COLO668 (cell line): ENCODE results near the gene TMEM164.

Experiments
- DNase-seq: peaks from one replicate; lab custom pipeline; 2025; ENCODE audit not compliant: unreplicated experiment; lab: John Stamatoyannopoulos, UW

Gene TMEM164

DNA sequence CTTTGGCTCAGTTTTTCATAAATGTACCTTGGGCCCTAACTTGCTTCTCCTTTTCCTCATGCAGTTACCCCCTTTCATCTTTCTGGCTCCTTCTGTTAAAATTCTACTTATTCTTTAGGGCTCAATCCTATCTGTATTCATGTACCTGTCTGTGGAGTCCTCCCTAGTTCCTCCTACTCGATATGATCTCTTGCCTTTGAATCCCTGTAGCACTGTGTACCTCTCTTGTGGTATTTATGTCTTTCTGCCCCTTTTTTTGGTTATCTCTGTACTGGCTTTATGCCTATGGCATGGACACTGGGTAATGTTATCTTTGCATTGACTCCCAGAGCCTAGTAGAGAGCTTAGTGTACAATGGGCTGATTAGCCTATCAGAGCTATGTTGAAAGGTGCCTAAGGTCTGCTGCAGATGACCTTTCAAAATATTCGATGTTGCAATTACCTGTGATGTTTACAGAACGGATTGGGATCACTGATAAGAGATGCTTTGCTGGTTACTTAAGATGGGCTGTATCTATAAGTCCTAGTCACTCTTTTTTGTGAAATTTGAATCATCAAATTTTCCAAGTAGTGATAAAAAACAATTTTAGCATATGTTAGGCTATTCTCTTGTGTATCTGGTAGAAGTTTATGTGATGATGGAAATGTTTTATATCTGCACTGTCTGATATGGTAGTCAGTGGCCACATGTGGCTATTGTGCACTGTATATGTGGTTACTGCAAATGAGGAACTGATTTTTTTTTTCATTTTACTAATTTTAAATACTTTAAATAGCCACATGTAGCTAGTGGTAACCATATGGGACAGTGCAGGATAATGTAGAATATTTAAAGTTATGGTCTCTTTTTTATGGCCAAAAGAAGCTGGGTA is 33.5 kb downstream of the TMEM164 start:
- DNase-seq, result no peak

DNA sequence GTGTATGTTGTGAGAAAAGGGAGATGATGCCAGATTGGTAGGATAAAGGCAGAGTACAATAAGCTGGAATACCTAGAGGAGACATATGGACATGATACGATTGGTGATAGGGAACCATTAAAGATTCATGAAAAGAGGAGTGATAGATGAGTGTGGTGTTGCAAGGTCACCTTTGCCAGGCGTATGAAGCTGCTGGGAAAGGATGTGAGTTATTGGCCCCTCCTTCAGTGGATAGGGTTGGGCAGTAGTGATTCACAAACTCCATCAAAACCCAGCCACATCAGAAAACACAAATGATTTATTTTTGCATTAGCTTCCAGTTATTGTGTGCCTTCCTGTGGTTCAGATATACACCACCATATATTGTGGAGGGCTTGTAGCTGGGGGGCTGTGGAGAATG is 34.3 kb downstream of the TMEM164 start:
- DNase-seq, result no peak

DNA sequence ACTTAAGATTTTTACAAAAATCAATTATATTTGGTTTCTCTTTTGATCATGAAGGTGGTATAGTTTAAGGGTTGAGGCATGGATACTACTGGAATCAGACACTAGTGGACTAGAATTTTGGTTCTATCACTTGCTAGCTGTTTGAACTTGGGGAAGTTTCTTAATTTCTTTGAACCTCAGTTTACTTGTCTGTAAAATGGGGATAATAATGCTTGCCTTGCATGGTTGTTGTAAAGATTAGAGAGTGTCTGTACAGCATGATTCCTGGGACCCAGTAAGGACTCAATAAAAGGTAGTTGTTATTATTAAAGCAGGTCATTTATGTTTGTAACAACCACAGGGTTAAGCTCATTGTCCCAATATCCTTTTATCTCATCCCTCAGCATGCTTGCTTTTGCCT is 36.0 kb downstream of the TMEM164 start:
- no peak for DNase-seq

DNA sequence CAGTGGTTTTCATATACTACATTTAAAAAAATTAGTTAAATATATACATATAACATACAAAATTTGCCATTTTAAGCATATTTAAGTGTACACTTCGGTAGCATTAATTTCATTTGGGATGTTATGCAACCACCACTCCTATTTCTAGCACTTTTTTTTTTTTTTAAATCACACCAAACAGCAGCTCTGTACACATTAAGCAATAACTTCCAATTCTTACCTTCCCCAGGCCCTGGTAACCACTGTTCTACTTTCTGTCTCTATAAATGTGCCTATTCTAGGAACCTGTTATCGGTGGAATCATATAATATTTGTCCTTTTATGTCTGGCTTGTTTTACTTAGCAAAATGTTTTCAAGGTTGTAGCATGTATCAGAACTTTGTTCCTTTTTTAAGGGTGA is 39.1 kb downstream of the TMEM164 start:
- no peak for DNase-seq

DNA sequence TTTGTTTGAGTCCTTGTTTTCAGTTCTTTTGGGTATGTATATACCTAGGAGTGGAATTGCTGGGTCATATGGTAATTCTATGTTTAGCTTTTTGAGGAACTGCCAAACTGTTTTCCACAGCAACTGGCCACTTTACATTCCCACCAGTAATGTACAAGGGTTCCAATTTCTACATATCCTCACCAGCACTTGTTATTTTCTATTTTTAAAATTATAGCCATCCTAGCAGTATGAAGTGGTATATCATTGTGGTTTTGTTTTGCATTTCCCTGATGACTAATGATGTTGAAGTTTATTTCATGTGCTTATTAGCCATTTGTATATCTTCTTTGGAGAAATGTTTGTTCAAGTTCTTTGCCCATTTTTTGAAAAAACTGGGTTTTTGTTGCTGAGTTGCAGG is 39.6 kb downstream of the TMEM164 start:
- DNase-seq, result no peak

DNA sequence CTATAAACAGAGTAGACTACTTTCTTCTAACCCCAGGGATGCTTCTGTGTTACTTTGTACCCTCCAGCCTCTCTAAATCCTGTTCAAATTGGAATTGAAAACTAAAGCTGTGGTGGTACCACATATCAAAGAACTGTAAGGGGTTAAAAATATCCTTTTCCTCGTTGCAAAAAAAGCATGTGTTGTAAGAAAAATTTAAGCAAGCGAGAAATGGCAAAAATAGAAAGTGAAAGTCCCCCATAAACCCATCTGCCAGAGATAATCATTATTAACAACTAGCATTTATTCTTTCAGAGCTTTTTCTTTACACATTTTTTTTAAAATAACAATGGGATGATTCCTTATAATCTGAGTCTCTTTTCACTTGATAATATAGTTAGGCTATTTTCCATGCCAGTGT is 40.6 kb downstream of the TMEM164 start:
- DNase-seq, result no peak

DNA sequence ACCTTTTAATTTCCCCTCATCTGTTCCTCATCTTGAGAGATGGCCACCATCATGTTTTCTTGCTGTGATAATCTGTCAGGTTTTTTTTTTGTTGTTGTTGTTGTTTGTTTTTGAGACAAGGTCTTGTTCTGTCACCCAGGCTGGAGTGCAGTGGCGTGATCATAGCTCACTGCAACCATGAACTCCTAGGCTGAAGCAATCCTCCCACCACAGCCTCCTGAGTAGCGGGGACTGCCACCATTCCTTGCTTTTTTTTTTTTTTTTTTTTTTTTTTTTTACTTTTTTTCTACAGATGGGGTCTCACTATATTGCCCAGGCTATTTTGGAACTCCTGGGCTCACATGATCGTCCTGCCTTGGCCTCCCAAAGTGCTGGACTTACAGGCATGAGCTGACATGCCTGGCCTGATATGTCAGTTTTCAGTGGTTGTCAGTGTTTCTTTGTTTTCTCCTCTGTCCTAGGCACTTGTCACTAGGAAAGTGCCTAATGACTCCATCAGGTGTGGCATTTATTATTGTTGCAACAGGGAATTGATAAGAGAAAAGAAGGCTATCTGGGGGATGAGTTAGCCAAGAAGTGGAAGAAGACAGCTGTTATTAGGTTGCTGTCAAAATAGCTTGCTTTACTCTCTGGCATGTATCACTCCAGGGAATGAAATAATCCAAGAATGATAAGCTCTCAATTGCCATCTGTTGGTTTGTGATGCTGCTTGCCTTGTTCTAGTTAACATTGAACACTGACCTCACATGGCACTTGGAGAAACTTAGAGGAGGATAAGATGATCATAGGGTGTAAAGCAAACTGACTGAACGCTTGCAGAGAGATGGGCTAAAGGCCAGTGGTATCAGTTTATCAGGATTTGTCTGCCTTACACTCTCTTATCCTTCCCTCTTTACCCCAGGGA is 41.7 kb downstream of the TMEM164 start:
- no peak for DNase-seq

DNA sequence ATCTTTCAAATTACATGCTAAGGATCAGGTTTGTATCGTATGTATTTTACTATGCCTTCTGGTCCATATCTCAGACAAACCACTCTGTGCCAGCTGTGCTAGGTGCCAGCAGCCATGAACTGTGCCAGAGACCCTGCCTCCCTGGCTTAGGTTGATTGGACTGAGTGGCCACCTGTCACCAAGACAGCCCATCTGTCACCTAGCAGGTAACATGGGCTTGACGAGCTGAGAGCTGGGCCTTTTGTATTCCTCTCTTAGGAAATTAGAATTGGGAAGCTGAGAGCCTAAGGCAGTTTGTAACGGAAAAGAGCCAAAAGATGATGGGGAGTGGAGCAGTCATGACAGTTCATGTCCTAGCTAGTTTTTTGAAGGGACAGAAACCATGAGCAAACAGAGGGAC is 42.5 kb downstream of the TMEM164 start:
- DNase-seq, result no peak

DNA sequence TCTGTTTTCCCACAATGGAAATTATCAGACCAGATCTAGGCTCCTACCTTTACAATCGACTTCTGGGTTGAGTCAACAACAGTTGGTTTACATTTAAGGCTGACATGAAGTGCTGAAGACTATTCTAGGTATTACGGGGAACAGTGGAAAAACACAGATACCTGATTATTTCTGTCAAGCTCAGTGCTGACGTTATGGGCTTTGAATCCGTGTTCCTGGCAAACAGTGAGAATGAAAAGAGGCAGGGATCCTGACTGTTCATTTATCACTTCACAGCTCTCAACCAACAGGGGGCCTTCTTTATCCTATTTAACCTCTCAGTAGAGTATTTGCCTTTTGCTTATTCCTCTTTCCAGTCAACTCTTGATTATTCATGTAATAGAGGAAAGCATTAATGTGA is 43.1 kb downstream of the TMEM164 start:
- DNase-seq, result no peak

DNA sequence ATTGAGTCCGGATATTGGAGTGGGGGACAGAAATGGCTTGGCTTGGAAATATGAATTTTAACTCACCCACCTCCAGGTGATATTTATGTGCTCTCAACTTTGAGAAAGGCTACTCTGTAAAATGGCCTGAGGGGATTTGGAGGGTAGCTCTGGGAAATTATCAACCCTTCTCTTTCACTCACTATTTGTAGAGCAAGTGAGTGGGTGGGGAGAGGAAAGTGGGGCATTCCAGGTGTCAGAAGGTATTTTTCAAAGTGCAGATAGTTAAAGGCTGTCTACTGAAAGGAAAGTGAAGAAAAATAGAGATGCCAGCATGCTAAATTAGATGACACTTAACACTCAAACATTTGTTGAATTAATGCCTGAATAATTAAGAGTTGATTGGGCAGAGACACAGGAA is 44.1 kb downstream of the TMEM164 start:
- DNase-seq, result no peak

DNA sequence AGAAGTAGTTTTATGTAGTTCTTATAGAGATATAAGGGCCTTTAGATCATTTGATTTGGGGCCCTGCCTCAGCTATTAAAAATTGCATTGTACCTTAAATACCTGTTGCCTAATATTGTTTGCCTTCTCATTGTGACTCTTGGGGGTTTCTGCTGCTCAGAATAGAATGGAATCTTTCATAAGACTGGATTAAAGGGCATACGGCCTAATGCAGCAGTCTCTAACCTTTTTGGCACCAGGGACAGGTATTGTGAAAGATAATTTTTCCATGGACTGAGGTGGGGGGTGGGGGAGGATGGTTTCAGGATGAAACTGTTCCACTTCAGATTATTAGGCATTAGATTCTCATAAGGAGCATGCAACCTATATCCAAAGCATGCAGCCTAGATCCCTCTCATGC is 46.2 kb downstream of the TMEM164 start:
- no peak for DNase-seq

DNA sequence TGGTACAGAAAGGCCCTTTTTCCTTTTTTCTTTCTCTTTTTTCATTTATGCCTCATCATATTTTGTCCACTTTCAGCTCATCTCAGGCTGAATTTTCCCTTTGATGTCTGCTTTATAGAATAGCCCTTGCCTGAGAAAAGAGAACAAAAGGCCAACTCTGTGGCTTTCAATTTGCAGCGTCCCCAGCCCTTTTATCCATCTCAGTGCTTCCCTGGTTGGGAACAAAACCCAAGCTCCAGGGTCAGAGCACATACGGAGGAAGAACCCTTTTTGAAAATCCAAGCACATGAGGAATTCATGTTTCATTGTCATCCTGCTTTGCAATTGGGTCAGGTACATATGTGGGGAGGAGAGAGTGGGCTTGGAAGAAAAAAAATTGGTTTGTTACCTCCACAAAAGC is 47.5 kb downstream of the TMEM164 start:
- DNase-seq, result no peak

DNA sequence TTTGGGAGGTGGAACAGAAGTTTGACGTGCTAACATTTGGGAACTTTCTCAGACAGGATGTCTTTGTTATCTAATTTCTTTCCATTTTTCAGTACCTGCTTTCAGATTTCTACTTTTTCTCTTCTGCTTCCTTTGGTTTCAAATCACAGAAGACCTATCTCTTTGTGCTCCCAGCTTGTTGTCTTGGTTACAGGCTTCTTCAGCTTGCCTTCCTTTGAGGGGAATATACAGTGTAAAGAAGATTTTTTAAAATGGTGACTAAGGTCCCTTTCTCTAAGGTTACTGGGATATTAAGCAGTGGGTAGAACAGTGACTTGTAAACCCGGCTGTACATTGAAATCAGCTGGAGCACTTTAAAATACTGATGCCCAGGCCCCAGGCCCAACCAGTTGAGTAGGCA is 48.0 kb downstream of the TMEM164 start:
- no peak for DNase-seq

DNA sequence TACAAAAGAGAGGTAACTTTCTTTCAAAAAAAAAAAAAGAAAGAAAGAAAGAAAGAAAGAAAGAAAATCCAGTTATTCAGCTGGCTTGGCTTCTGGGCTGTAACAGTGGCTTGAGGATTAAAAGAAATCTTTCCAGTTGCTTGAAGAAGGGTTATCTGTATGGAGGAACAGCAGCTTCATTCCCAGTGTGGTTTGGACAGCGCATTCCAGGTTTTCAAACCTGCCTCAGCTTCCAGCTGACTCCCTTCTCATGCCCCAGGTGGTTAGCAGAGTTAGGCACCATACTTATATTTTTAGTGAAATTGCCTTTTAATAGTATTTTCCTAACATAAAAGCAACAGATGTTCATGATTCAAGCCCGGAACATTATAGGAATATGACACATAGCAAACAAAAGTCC is 48.6 kb downstream of the TMEM164 start:
- no peak for DNase-seq

DNA sequence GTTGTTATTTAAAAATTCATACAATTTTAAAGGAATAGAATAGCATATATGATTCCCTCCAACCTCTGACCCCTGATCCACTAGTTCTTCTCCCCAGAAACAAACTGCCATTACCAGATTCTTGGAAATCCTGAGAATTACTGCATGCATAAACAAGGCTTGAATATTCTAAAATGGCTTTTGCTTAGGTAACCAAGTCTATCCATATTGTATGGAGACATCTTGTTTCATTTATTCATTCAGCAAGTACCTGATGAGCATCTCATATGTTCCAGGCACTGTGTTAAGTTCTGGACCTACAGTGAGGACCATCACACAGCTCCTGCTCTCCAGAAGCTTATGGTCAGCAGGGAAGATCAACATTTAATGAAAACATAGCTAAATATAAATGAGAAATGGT is 49.4 kb downstream of the TMEM164 start:
- no peak for DNase-seq

DNA sequence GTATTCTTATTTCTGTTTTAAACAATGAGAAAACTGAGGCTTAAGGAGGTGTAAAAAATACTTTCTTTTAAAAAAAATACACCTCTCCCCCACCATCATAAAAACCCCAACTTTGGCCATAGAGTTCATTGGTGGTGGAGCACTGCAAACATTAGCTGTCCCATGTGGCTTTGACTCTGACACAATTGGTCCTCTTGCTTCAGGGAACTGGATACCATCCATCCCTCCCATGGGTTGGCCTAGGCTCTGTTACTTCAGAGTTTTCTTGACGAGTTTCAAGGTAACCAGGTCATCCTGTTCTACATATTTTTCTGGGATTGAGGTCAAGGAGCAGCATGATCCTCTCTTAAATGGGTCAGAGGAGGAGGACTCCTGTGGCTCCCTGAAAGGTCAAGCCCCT is 50.5 kb downstream of the TMEM164 start:
- no peak for DNase-seq

DNA sequence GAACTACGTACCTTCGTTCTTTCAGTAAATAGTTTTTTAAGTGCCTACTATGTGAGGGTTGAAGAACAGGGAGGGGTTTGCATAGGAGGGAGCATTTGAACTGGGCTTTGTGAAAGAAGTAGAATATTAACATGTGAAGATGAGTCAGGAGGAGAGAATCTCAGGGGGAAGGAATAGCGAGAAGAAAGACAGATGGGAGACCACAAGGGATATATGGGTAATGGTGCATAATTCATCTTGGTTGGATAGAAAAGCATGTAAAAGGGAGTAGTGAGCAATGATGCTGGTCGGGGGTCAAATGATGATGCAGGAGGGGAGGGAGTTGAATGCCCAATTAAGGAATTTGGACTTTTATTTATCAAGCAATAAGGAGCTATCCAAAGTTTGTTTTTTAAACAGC is 52.7 kb downstream of the TMEM164 start:
- DNase-seq, result no peak

DNA sequence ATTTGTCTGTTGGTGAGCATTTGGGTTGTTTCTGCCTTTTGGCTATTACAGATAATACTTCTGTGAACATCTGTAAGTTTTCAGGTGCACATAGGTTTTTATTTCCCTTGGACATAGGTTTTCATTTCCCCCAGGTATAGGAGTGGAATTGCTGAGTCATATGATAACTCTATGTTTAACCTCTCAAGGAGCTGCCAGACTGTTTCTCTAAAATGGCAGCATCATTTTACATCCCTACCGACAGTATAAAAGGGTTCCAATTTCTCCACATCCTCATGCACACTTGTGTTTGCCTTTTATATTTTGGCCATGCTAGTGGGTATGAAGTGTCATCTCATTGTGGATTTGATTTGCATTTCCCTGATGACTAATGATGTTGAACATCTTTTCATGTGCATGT is 53.5 kb downstream of the TMEM164 start:
- no peak for DNase-seq

DNA sequence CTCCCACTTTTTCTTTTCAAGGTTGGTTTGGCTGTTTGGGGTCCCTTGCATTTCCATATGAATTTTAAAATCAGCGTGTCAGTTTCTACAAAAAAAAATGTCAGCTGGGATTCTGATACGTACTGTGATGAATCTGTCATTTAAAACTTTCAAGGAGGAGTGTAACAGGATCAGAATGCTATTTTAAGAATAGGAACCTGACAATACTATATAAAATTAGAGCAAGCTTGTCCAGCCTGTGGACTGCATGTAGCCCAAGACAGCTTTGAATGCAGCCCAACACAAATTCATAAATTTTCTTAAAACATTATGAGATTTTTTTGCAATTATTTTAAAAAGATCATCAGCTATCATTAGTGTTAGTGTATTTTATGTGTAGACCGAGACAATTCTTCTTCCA is 56.5 kb downstream of the TMEM164 start:
- DNase-seq, result no peak

DNA sequence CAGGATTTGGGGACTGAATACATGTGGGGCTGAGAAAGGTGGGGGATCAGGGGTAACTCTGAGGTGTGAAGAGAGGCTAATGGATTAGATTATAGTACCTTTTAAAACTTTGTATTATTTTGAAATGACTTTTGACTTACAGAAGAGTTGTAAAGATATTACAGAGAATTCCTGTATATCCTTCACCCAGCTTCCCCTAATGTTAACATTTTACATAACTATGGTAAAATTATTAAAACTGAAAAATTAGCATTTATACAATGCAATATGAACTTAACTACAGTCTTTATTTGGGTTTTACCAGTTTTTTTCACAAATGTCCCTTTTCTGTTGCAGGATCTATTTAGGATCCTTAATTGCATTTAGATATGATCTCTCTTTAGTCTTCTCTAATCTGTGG is 57.4 kb downstream of the TMEM164 start:
- no peak for DNase-seq

DNA sequence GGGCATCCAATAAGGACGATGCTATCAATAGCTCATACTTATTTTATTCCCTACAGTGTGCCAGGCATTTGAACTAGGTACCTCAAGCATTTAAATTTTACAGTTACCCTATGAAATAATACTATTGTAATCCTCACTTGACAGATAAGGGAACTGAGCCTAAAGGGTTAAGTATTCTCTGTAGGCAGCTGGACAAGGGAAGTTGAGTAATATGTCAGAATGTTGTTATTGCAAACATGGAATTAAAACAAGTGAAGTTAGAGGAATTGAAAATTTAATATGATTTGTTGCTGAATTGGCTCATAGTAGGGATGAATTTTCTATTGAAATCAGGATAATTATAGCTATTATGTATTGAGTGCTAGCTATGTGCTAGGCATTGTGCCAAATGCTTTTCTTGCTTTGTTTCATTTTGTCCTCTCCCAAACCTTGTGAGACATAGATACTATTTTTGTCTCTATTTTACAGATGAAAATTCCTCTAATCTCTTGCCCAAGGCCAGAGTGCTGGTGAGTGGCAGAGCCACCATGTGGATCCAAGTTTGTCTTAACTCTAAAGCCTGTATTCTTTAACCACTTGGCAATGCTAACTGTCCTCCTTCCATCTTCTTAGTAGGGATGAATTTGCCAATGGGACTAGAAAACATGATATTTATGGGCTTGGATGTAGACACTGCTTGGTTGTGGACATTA is 58.1 kb downstream of the TMEM164 start:
- DNase-seq, result no peak

DNA sequence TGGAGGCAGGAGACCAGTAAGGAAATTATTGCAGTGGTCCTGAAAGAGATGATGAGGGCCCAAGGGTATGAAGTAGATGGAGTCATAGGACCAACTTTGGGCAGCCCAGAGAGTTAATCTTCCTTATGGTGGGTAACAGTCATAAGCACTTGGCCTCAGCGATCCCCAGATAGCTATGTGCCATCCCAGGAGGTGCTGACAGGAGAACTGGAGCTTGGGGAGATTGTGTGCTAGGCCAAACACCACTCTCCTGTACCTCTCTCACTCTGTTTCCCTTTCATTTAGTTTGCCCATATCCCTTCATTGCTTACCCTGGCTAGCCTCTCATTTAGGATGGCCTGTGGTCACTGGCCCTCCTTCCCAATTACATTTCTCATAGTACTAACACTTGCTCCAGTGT is 60.0 kb downstream of the TMEM164 start:
- DNase-seq, result no peak
